Measurements from ENCODE around the gene PKDCC.

Gene PKDCC

GRCh38 chr2:42089340-42089925 is 41.6 kb downstream of the PKDCC start:
- DNase-seq (ENCODE audit: low read depth in 2 of 2): peak; percentile 58

GRCh38 chr2:42090216-42090615 is 42.4 kb downstream of the PKDCC start:
- no peak for DNase-seq (ENCODE audit: low read depth in 2 of 2)

GRCh38 chr2:42091671-42092070 is 43.9 kb downstream of the PKDCC start:
- DNase-seq (ENCODE audit: low read depth in 2 of 2): no peak

- DNase-seq (ENCODE audit: low read depth in 2 of 2): no peak
These were observed 44.5 kb downstream of the PKDCC start for GRCh38 chr2:42092084-42092996.

- DNase-seq (ENCODE audit: low read depth in 2 of 2): no peak
These were observed 46.3 kb downstream of the PKDCC start for GRCh38 chr2:42094114-42094513.

GRCh38 chr2:42095923-42096408 is 48.1 kb downstream of the PKDCC start:
- DNase-seq (ENCODE audit: low read depth in 2 of 2): peak; percentile 52 to 60

- DNase-seq (ENCODE audit: low read depth in 2 of 2): no peak
These were observed 49.2 kb downstream of the PKDCC start for GRCh38 chr2:42096869-42097591.

- DNase-seq (ENCODE audit: low read depth in 2 of 2): no peak
These were observed 51.0 kb downstream of the PKDCC start for GRCh38 chr2:42098571-42099437.

- no peak for DNase-seq (ENCODE audit: low read depth in 2 of 2)
These were observed 51.8 kb downstream of the PKDCC start for GRCh38 chr2:42099438-42100173.

GRCh38 chr2:42100683-42101205 is 52.9 kb downstream of the PKDCC start:
- no peak for DNase-seq (ENCODE audit: low read depth in 2 of 2)

- peak; percentile 28 to 32 for DNase-seq (ENCODE audit: low read depth in 2 of 2)
These were observed 53.6 kb downstream of the PKDCC start for GRCh38 chr2:42101206-42102023.

GRCh38 chr2:42102024-42102590 is 54.3 kb downstream of the PKDCC start:
- peak; percentile 75 to 76 for DNase-seq (ENCODE audit: low read depth in 2 of 2)

- DNase-seq (ENCODE audit: low read depth in 2 of 2): peak; percentile 10 to 11
These were observed 55.0 kb downstream of the PKDCC start for GRCh38 chr2:42102591-42103450.

- no peak for DNase-seq (ENCODE audit: low read depth in 2 of 2)
These were observed 56.0 kb downstream of the PKDCC start for GRCh38 chr2:42103829-42104228.

- no peak for DNase-seq (ENCODE audit: low read depth in 2 of 2)
These were observed 56.8 kb downstream of the PKDCC start for GRCh38 chr2:42104621-42105020.

- peak; percentile 34 to 41 for DNase-seq (ENCODE audit: low read depth in 2 of 2)
These were observed 57.8 kb downstream of the PKDCC start for GRCh38 chr2:42105330-42106256.

GRCh38 chr2:42106257-42106816 is 58.5 kb downstream of the PKDCC start:
- DNase-seq (ENCODE audit: low read depth in 2 of 2): no peak

All from stimulated activated CD8-positive, alpha-beta memory T cell treated with anti-CD3 and anti-CD28 coated beads, Interleukin-2, amount 100 ng/mL, for 48 hours (primary cell).